Fibroblast of villous mesenchyme (primary cell): Measurements from ENCODE around the gene HBP1. TPM values are rescaled to one million over a fixed set of nuclear protein-coding genes. Genes with fewer than 3 reads are reported as not detected.
A peak's percentile ranks its signal among the peaks of the same experiment; 100 is the strongest.

Experiments used
- DNase-seq: peaks from one replicate; pipeline ENCODE4 v3.0.0-alpha.2; 2010; ENCODE audit warnings: low read depth
- H3K4me3 ChIP-seq: 2 replicates; pipeline ENCODE4 v1.5.1; 2011; ENCODE audit warnings: low read depth, mild to moderate bottlenecking, low read length
- total RNA-seq: library from RNA; depleted of rRNA; stranded (reverse); fragments of >200 nt; gene quantifications from 2 replicates; pipeline ENCODE4 v1.2.3, GENCODE V29; 2012
- TF ChIP-seq, protein P1 (sequence below): IDR thresholded peaks from 2 replicates; pipeline ENCODE4 v1.5.1; 2012; ENCODE audit warnings: low read depth, mild to moderate bottlenecking, low read length; ENCODE audit not compliant: insufficient read depth

Gene HBP1
- total RNA-seq, 1 donor: 66.9 TPM

DNA sequence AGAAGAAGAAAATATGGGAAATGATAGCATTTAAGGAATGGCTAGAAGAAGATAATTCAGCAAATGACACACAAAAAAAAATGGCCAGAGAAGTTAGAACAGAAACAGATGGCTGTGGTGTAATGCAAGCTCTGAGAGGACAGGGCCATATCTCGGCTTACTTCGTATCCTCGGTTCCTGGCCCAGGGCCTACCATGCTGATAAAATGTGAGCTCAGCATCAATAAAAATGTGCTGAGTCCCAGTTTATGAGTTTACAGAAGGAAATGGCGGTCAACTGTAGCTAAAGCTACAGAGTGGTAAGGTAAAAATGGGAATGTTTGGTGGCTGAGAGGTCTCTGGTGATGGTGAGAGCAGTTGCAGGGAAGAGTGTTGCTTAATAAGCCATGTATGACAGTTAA is 40.8 kb downstream of the HBP1 start:
- no peak overlapping the region for H3K4me3 ChIP-seq
- TF ChIP-seq, protein P1, sequence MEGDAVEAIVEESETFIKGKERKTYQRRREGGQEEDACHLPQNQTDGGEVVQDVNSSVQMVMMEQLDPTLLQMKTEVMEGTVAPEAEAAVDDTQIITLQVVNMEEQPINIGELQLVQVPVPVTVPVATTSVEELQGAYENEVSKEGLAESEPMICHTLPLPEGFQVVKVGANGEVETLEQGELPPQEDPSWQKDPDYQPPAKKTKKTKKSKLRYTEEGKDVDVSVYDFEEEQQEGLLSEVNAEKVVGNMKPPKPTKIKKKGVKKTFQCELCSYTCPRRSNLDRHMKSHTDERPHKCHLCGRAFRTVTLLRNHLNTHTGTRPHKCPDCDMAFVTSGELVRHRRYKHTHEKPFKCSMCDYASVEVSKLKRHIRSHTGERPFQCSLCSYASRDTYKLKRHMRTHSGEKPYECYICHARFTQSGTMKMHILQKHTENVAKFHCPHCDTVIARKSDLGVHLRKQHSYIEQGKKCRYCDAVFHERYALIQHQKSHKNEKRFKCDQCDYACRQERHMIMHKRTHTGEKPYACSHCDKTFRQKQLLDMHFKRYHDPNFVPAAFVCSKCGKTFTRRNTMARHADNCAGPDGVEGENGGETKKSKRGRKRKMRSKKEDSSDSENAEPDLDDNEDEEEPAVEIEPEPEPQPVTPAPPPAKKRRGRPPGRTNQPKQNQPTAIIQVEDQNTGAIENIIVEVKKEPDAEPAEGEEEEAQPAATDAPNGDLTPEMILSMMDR: no peak
- peak; percentile 65 for DNase-seq

DNA sequence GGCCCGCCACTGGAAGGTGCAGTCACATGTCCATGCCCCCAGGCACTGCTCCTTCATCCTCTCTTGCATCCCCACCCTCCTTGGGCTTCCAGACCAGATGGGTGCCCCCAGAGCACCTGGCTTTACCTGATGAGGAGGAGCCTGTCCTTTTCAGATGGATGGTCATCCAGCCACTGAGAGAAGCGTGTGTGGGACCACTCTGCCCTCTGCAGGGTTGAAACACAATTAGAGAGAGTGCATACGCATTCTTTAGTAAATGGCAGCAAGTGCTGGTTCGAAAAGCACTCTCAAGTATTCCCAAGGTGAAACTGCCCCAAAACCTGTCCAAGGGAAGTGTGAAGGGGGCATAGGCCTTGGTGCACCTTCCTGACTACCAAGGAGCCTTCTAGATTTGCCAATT is 41.6 kb downstream of the HBP1 start:
- DNase-seq: no peak
- TF ChIP-seq, protein P1: no peak
- no peak overlapping the region for H3K4me3 ChIP-seq

DNA sequence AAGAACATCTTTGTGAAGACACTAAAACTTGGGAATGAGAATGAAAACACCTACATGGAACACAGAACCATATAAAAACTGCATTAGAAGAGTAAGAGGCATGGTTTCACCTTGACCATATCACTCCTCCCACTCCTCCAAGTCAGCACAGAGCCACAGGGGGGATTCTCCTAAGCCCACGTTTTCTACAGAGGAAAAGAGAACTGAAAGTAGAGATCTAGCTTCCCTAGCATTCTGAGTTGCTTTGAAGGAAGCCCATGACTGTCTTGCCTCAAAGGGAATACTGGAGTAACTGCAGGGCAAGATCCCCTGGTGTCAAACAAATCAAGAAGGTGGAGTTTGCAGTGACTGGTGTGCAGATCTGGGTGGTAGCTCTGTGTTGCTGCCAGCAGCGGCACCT is 43.9 kb downstream of the HBP1 start:
- no peak overlapping the region for H3K4me3 ChIP-seq
- DNase-seq: no peak
- TF ChIP-seq, protein P1: no peak

DNA sequence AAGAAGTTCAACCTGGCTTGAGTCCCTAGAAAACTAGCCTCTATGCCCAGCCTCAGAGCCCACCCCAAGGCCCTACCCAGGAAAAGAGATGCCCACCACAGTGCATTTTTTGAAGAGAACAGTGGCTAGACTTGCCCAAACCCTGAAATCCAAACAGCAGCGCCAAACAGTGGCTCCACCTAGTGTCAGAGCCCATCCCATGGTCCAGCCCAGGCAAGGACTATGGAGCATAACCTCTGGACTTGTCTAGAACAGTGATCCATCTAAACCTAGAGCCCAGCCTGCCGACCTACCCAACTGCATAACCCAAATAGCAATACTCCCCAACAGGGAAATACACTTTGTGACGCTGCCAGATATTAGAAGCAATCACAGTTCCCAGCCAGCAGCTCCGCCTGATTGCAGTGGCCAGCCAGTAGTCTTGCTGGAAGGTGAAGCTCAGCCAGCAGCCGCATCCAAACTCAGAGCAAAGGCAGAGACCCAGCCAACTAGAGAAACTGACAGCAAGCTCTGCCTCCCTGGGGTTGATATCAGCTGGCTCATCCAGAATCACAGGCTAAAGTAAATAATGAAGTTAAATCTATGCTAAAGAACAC is 44.5 kb downstream of the HBP1 start:
- TF ChIP-seq, protein P1: no peak
- DNase-seq: no peak

DNA sequence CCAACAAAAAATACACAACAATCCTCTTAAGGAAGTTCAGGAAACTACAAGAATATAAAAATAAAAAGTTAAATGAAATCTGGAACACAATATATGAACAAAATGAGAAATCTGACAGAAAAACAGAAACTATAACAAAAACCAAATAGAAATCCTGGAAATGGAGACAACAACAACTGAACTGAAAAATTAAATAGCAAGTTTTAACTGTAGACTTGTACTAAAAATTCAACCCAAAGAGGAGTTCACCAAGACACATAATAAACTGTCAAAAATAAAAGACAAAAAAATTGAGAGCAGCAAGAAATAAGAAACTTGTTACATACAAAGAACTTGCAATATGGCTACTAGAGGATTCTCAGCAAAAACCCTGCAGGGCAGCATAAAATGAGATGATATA is 45.1 kb downstream of the HBP1 start:
- no peak for DNase-seq
- no peak overlapping the region for H3K4me3 ChIP-seq
- TF ChIP-seq, protein P1: no peak

More for the DNA sequence above, 44.5 kb downstream of the HBP1 start:
- no peak overlapping the region for H3K4me3 ChIP-seq

- TF ChIP-seq, protein P1: no peak
- no peak for DNase-seq
- H3K4me3 ChIP-seq: no peak overlapping the region
Observed at GRCh38 chr7:107219563-107220244, 50.9 kb downstream of the HBP1 start.
